H1 (cell line): ENCODE data around the gene UBXN4. TPM values are rescaled to one million over a fixed set of nuclear protein-coding genes. Genes with fewer than 3 reads are reported as not detected.
A peak's percentile ranks its signal among the peaks of the same experiment; 100 is the strongest.

Experiments used
- CTCF ChIA-PET: fragments of 300-600 bp; sonication (Branson Sonifier 250); formaldehyde crosslinking; loops from one replicate; lab custom pipeline; 2021; ENCODE audit not compliant: partially characterized antibody; lab: Charles Lee
- POLR2A ChIA-PET: fragments of 300-600 bp; sonication (Branson Sonifier 250); formaldehyde crosslinking; loops from one replicate; lab custom pipeline; 2021; ENCODE audit warnings: inconsistent platforms; ENCODE audit not compliant: partially characterized antibody; lab: Charles Lee
- DNase-seq, 2 experiments: peaks; one replicate each; pipeline versions ENCODE4 v3.0.0 to v3.0.0-alpha.2; 2010 to 2022; ENCODE audit warnings: low spot score in 2 of 2, low read depth in 1 of 2, mixed read lengths in 1 of 2
- FAIRE-seq: peaks from 2 replicates; lab custom pipeline; 2011; peaks lifted over from hg19 to GRCh38; lab: Jason Lieb, UNC
- H2AFZ ChIP-seq: 2 replicates; pipeline ENCODE4 v1.8.1; 2012; ENCODE audit warnings: low read length, inconsistent platforms
- H2AK5ac ChIP-seq: 2 replicates; pipeline ENCODE4 v1.6.1; 2013; ENCODE audit warnings: low read depth, low read length
- H2BK120ac ChIP-seq: replicated peaks from 2 replicates; pipeline ENCODE3; 2013; ENCODE audit warnings: low read depth, low read length, inconsistent platforms
- H2BK12ac ChIP-seq: 2 replicates; pipeline ENCODE4 v1.6.1; 2013; ENCODE audit warnings: low read depth, low read length
- H2BK15ac ChIP-seq: 2 replicates; pipeline ENCODE4 v1.6.1; 2013; ENCODE audit warnings: low read length
- H2BK20ac ChIP-seq: 2 replicates; pipeline ENCODE4 v1.6.1; 2013; ENCODE audit warnings: low read length
- H2BK5ac ChIP-seq: 2 replicates; pipeline ENCODE4 v1.6.1; 2013; ENCODE audit warnings: low read depth, low read length
- H3K14ac ChIP-seq: 2 replicates; pipeline ENCODE4 v1.6.1; 2013; ENCODE audit warnings: inconsistent platforms; ENCODE audit not compliant: insufficient read length
- H3K18ac ChIP-seq: 2 replicates; pipeline ENCODE4 v1.6.1; 2013; ENCODE audit warnings: low read length; ENCODE audit errors: extremely low read depth
- H3K23ac ChIP-seq: 2 replicates; pipeline ENCODE4 v1.6.1; 2013; ENCODE audit warnings: inconsistent platforms; ENCODE audit not compliant: insufficient read length
- H3K23me2 ChIP-seq: 2 replicates; pipeline ENCODE4 v1.6.1; 2013; ENCODE audit warnings: low read depth, low read length
- H3K27ac ChIP-seq: 2 replicates; pipeline ENCODE4 v1.6.1; 2011; ENCODE audit warnings: low read depth, low read length, inconsistent platforms
- H3K27me3 ChIP-seq, 4 experiments: replicated peaks in 1 of 4; 1 replicate in 1 of 4; 2 replicates in 3 of 4; pipeline versions ENCODE4 v1.6.1 to v1.8.1; 2011 to 2013; ENCODE audit warnings: low read length in 3 of 4, mild to moderate bottlenecking in 3 of 4, inconsistent platforms in 2 of 4, mixed read lengths in 2 of 4, moderate library complexity in 1 of 4; ENCODE audit not compliant: control insufficient read depth in 3 of 4, insufficient read depth in 3 of 4; ENCODE audit errors: extremely low read depth in 1 of 4
- H3K36me3 ChIP-seq, 4 experiments: 2 replicates each; pipeline versions ENCODE4 v1.6.1 to v1.8.1; 2011 to 2013; ENCODE audit warnings: mild to moderate bottlenecking in 4 of 4, low read length in 3 of 4, moderate library complexity in 2 of 4, control low read depth in 1 of 4, inconsistent platforms in 1 of 4; ENCODE audit not compliant: insufficient read depth in 4 of 4, control insufficient read depth in 2 of 4
- H3K4ac ChIP-seq: replicated peaks from 2 replicates; pipeline ENCODE3; 2013; ENCODE audit warnings: low read length, low read depth, mixed read lengths, inconsistent platforms; ENCODE audit not compliant: insufficient read length
- H3K4me1 ChIP-seq, 4 experiments: replicated peaks in 1 of 4; 1 replicate in 1 of 4; 2 replicates in 3 of 4; pipeline versions ENCODE4 v1.6.1 to v1.8.1; 2011 to 2013; ENCODE audit warnings: low read length in 3 of 4, inconsistent platforms in 2 of 4, mixed read lengths in 1 of 4; ENCODE audit not compliant: insufficient read depth in 4 of 4, control insufficient read depth in 3 of 4
- H3K4me2 ChIP-seq, 2 experiments: 2 replicates each; pipeline versions ENCODE4 v1.6.1 to v1.8.1; 2011 to 2013; ENCODE audit warnings: low read depth in 2 of 2, low read length in 2 of 2, control low read depth in 1 of 2, inconsistent platforms in 1 of 2, mild to moderate bottlenecking in 1 of 2; ENCODE audit not compliant: insufficient read depth in 1 of 2
- H3K4me3 ChIP-seq, 4 experiments: fragments of 200-600, 300-600 bp in 1 of 4; sonication (generic), shearing (Covaris generic), sonication (Bioruptor Twin) in 1 of 4; 2 replicates each; pipeline versions ENCODE4 v1.5.1 to v1.8.1; 2011 to 2016; ENCODE audit warnings: low read length in 4 of 4, low read depth in 3 of 4, control low read depth in 2 of 4, inconsistent platforms in 2 of 4, mild to moderate bottlenecking in 2 of 4, mixed read lengths in 1 of 4, moderate library complexity in 1 of 4; ENCODE audit not compliant: insufficient read depth in 2 of 4; ENCODE audit errors: extremely low read depth in 1 of 4
- H3K56ac ChIP-seq: replicated peaks from 2 replicates; pipeline ENCODE3; 2013; ENCODE audit warnings: low read depth, mild to moderate bottlenecking, mixed read lengths, low read length, inconsistent platforms; ENCODE audit not compliant: insufficient read length
- H3K79me1 ChIP-seq: 2 replicates; pipeline ENCODE4 v1.6.1; 2013; ENCODE audit warnings: low read depth, low read length, control low read depth
- H3K79me2 ChIP-seq, 2 experiments: 2 replicates each; pipeline versions ENCODE4 v1.6.1 to v1.8.1; 2012 to 2013; ENCODE audit warnings: low read length in 2 of 2, mild to moderate bottlenecking in 2 of 2, inconsistent platforms in 1 of 2; ENCODE audit not compliant: insufficient read depth in 2 of 2, control insufficient read depth in 1 of 2
- H3K9ac ChIP-seq, 4 experiments: replicated peaks in 1 of 4; 1 replicate in 1 of 4; 2 replicates in 3 of 4; pipeline versions ENCODE4 v1.6.1 to v1.8.1; 2011 to 2013; ENCODE audit warnings: low read depth in 3 of 4, low read length in 3 of 4, control low read depth in 2 of 4, mild to moderate bottlenecking in 2 of 4, moderate library complexity in 2 of 4, inconsistent platforms in 1 of 4; ENCODE audit errors: extremely low read depth in 1 of 4
- H3K9me3 ChIP-seq, 2 experiments: 2 replicates each; pipeline versions ENCODE4 v1.6.1 to v1.8.1; 2012 to 2013; ENCODE audit warnings: mild to moderate bottlenecking in 2 of 2, moderate library complexity in 2 of 2, control low read depth in 1 of 2, inconsistent platforms in 1 of 2, low read depth in 1 of 2, low read length in 1 of 2, mixed read lengths in 1 of 2; ENCODE audit not compliant: insufficient read depth in 2 of 2
- H4K20me1 ChIP-seq, 2 experiments: replicated peaks in 1 of 2; 2 replicates each; pipeline versions ENCODE3 to v1.8.1; 2011 to 2013; ENCODE audit warnings: inconsistent platforms in 2 of 2, low read length in 2 of 2, mild to moderate bottlenecking in 1 of 2; ENCODE audit not compliant: insufficient read depth in 2 of 2, control insufficient read depth in 1 of 2
- H4K5ac ChIP-seq: 2 replicates; pipeline ENCODE4 v1.6.1; 2013; ENCODE audit warnings: low read length, low read depth, mixed read lengths, inconsistent platforms; ENCODE audit not compliant: insufficient read length
- H4K8ac ChIP-seq: 2 replicates; pipeline ENCODE4 v1.8.0; 2013; ENCODE audit warnings: mild to moderate bottlenecking, moderate library complexity, low read length, inconsistent platforms; ENCODE audit not compliant: insufficient read depth; ENCODE audit errors: extremely low read depth
- H4K91ac ChIP-seq: replicated peaks from 2 replicates; pipeline ENCODE3; 2013; ENCODE audit warnings: low read length, mixed read lengths, inconsistent platforms; ENCODE audit not compliant: insufficient read length
- BRCA1 ChIP-seq: IDR thresholded peaks from 2 replicates; pipeline ENCODE4 v1.6.1; 2012; ENCODE audit warnings: low read depth, low read length, improper control_type of control experiment
- CHD1 ChIP-seq: IDR thresholded peaks from 2 replicates; pipeline ENCODE4 v1.6.1; 2012; ENCODE audit warnings: low read depth, low read length, improper control_type of control experiment
- EP300 ChIP-seq, 2 experiments: IDR thresholded peaks; 1 replicate in 1 of 2; 2 replicates in 1 of 2; pipeline ENCODE4 v1.6.1; 2011 to 2012; ENCODE audit warnings: low read depth in 2 of 2, low read length in 2 of 2, mild to moderate bottlenecking in 2 of 2, borderline replicate concordance in 1 of 2, inconsistent platforms in 1 of 2, moderate library complexity in 1 of 2
- KDM1A ChIP-seq: fragments of 200-600, 300-600 bp; sonication (generic); IDR thresholded peaks from 2 replicates; pipeline ENCODE4 v1.7.1; 2016; ENCODE audit warnings: mild to moderate bottlenecking, low read length, borderline replicate concordance
- POLR2AphosphoS5 ChIP-seq: IDR thresholded peaks from 2 replicates; pipeline ENCODE4 v1.6.1; 2011; ENCODE audit warnings: low read depth, low read length
- RAD21 ChIP-seq, 2 experiments: IDR thresholded peaks in 1 of 2; conservative IDR thresholded peaks in 1 of 2; 2 replicates each; pipeline ENCODE4 v1.6.1; 2011; ENCODE audit warnings: low read depth in 2 of 2, low read length in 2 of 2, improper control_type of control experiment in 1 of 2, inconsistent platforms in 1 of 2, mild to moderate bottlenecking in 1 of 2, moderate library complexity in 1 of 2
- SP1 ChIP-seq: IDR thresholded peaks from 2 replicates; pipeline ENCODE4 v1.6.1; 2011; ENCODE audit warnings: low read depth, low read length
- TCF12 ChIP-seq: IDR thresholded peaks from 2 replicates; pipeline ENCODE4 v1.6.1; 2011; ENCODE audit warnings: low read depth, mild to moderate bottlenecking, low read length
- WGBS, 2 experiments: shearing (Covaris generic) in 1 of 2; methylation state at CpG; one replicate each; pipeline versions ENCODE4 v1.1.6 to v1.1.7; 2013 to 2015; ENCODE audit warnings: low lambda C conversion rate in 2 of 2, mixed read lengths in 2 of 2, inconsistent platforms in 1 of 2, low coverage in 1 of 2, missing lambda C conversion rate in 1 of 2; ENCODE audit not compliant: insufficient replicate concordance in 2 of 2, insufficient coverage in 1 of 2, insufficient read length in 1 of 2; ENCODE audit errors: extremely low coverage in 1 of 2, missing lambda C conversion rate in 1 of 2; 5-methylcytosine and 5-hydroxymethylcytosine counted together
- polyA plus RNA-seq, 7 experiments: library from polyadenylated mRNA; depleted of rRNA in 3 of 7; stranded (reverse) in 5 of 7; unstranded in 2 of 7; fragments of >200 nt in 5 of 7; fragments of 200-250 nt in 2 of 7; gene quantifications; 1 replicate in 5 of 7; 2 replicates in 1 of 7; 4 replicates in 1 of 7; pipeline versions ENCODE4 v1.2.1 to v1.2.3, GENCODE V29; 2011 to 2013; ENCODE audit warnings: missing spikeins in 2 of 7, mixed read lengths in 2 of 7
- total RNA-seq: library from RNA; stranded (reverse); fragmentation: NEBNext Ultra II Directional; extraction: Animal tissue kit (Norgen Biotek cat#: 25700); gene quantifications from 2 replicates; pipeline ENCODE4 v1.2.1, GENCODE V29; 2021
- TF ChIP-seq, protein P1 (sequence below): IDR thresholded peaks from 2 replicates; pipeline ENCODE4 v1.6.1; 2012; ENCODE audit warnings: inconsistent platforms
- TF ChIP-seq, protein P2 (sequence below): IDR thresholded peaks from 2 replicates; pipeline ENCODE4 v1.6.1; 2011; ENCODE audit warnings: low read length, improper control_type of control experiment

Gene UBXN4
- total and polyA plus RNA-seq, 2 of the 8 experiments (the other 6 are each of a cell fraction or from before 2014, with no cell fraction given) = 20.1 to 64.2 TPM

DNA sequence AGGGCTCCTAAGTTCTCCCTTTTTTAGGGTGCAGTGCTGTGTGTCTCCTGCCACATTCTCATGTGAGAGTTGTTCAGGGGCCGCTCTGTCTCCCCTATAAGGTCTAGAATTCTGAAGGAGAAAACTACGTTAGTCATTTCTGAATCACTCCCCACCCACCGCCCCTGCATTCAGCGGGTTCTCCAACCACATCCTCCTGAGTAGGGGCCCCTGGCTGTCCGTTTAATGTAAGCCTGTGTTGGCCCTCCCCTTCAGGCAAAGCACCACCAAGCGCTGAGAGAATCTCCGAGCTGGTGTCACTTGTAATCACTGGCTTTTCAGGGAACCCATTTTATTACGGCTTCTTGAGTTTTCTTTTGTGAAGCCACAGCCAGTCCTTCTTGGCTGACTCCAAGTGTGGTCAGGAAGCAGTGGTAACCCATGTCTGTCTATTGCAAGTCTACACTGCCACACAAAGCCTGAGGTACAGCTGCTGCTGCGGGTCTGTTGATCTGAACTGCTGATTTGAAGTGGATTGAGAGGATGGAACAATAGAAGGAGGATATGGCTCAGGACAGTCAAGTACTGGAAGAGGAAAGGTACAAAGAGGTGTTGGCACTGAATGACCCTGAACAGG lies 78.5 kb downstream of the UBXN4 start:
- Histone ChIP-seq H2AFZ (0 out of 2 replicates have a peak overlapping the region, but pooled peaks have one; percentile 7), H3K27me3 (no peaks in the 10 kb centered on the region), H2BK20ac (no peak overlapping the region), H3K4ac (no peak overlapping the region), H3K36me3 (no peaks in the 10 kb centered on the region), H4K91ac (no peak overlapping the region), H4K8ac (no peak overlapping the region), H3K9ac (no peak overlapping the region), H3K79me1 (no peaks in the 10 kb centered on the region; the same call in 1 of the 2 replicates), H2BK120ac (no peak overlapping the region), H3K9me3 (no peaks in the 10 kb centered on the region), H4K20me1 (no peaks in the 10 kb centered on the region), H3K23ac (no peak overlapping the region), H3K79me2 (no peaks in the 10 kb centered on the region), H2BK5ac (no peak overlapping the region), H2AK5ac (no peak overlapping the region), H3K27ac (no peak overlapping the region), H3K4me2 (no peak overlapping the region), H3K56ac (no peak overlapping the region), H4K5ac (no peak overlapping the region), H2BK12ac (no peak overlapping the region), H2BK15ac (0 out of 2 replicates have a peak overlapping the region, but pooled peaks have one; percentile 5), H3K18ac (no peak overlapping the region), H3K14ac (no peak overlapping the region), H3K4me1 (no peaks in the 10 kb centered on the region; a peak in 1 of 7 replicates), H3K23me2 (no peaks in the 10 kb centered on the region), H3K4me3 (no peak overlapping the region)
- TF ChIP-seq, protein P1, sequence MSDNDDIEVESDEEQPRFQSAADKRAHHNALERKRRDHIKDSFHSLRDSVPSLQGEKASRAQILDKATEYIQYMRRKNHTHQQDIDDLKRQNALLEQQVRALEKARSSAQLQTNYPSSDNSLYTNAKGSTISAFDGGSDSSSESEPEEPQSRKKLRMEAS = no peak
- TF ChIP-seq RAD21 (IDR thresholded peaks at IDR 0.05 in 1 of 2, conservative IDR thresholded peaks at IDR 0.05 in 1 of 2; ENCODE audit: low read depth in 2 of 2, low read length in 2 of 2) (no peak), TCF12 (no peak), CHD1 (no peak), SP1 (no peak), EP300 (IDR thresholded peaks at IDR 0.05; ENCODE audit: borderline replicate concordance in 1 of 2, low read depth in 2 of 2, low read length in 2 of 2) (no peak), POLR2AphosphoS5 (no peak), BRCA1 (no peak), KDM1A (no peak)
- TF ChIP-seq, protein P2, sequence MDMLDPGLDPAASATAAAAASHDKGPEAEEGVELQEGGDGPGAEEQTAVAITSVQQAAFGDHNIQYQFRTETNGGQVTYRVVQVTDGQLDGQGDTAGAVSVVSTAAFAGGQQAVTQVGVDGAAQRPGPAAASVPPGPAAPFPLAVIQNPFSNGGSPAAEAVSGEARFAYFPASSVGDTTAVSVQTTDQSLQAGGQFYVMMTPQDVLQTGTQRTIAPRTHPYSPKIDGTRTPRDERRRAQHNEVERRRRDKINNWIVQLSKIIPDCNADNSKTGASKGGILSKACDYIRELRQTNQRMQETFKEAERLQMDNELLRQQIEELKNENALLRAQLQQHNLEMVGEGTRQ = no peak
- no peak for FAIRE-seq
- DNase-seq = no peak
- 78% methylated on average over 9 of the region's 9 CpGs; no CpG with 5 or more reads in 1 of the 2 experiments for WGBS, 2 experiments
- POLR2A ChIA-PET = interaction anchor here (0.5 kb wide), 1 partner anchor 17 kb away, joined by 3 read pairs; the partner anchor contains the start of gene LCT
- CTCF ChIA-PET = interaction anchor here (0.6 to 5.6 kb wide), 4 partner anchors 13 to 565 kb away, joined by 3 to 24 read pairs (median 8); no protein-coding TSS in a partner anchor
